Measurements from ENCODE around the gene F13A1.

The F13A1 gene

GRCh38 chr6:6251555-6252280 lies 68.7 kb downstream of the F13A1 start:
- DNase-seq: no peak
- in situ Hi-C loops (cut with MboI; ENCODE audit: low pct_unique_long_range_greater_than_20kb, low sequenced_read_pairs): no loop called here

- no peak for DNase-seq
- in situ Hi-C loops (cut with MboI; ENCODE audit: low pct_unique_long_range_greater_than_20kb, low sequenced_read_pairs): no loop called here
These were observed 71.8 kb downstream of the F13A1 start for GRCh38 chr6:6248651-6249050.

- no peak for DNase-seq
- in situ Hi-C loops (cut with MboI; ENCODE audit: low pct_unique_long_range_greater_than_20kb, low sequenced_read_pairs): no loop called here
These were observed 73.9 kb downstream of the F13A1 start for GRCh38 chr6:6246544-6246943.

GRCh38 chr6:6244624-6245023 lies 75.8 kb downstream of the F13A1 start:
- in situ Hi-C loops (cut with MboI; ENCODE audit: low pct_unique_long_range_greater_than_20kb, low sequenced_read_pairs): no loop called here
- no peak for DNase-seq

DNA sequence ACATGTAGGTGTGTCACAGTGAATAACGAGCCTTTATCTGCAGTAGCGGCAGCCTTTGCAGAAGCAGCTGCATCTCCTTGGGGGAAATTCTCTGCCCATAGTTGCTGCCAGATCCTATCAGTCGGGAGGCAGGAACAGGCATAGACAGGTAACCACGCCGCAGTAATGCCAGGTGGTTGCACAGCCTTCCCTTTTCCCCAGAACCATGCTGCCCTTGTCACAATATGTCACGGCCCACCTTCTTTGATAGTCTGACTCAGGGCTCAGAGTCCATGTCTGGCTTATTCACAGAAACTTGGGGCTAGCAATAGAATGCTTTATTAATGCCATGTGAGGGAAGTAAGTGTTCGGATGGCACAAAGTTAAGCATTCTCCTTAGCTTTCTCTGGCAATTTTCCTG lies 76.6 kb downstream of the F13A1 start:
- in situ Hi-C loops (cut with MboI; ENCODE audit: low pct_unique_long_range_greater_than_20kb, low sequenced_read_pairs): no loop called here
- DNase-seq: no peak

GRCh38 chr6:6239598-6240581 lies 80.6 kb downstream of the F13A1 start:
- DNase-seq: no peak
- in situ Hi-C loops (cut with MboI; ENCODE audit: low pct_unique_long_range_greater_than_20kb, low sequenced_read_pairs): no loop called here

- in situ Hi-C loops (cut with MboI; ENCODE audit: low pct_unique_long_range_greater_than_20kb, low sequenced_read_pairs): no loop called here
- no peak for DNase-seq
These were observed 83.6 kb downstream of the F13A1 start for GRCh38 chr6:6236730-6237469.

DNA sequence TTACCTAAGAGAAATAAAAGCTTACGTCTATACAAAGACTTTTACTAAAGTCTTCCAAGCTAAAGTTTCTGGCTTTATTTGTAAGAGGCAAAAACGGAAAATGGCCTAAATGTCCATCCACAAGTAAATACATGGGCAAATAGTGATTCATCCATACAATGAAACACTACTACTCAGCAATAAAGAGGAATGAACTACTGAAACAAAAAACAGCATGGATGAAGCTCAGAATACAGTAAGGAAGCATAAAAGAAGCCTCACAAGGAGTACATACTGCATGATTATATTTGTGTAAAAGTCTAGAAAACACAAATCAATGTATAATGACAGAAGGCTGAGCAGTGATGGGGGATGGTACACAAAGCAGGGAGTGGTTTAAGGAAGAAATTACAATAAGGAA lies 84.7 kb downstream of the F13A1 start:
- no peak for DNase-seq
- in situ Hi-C loops (cut with MboI; ENCODE audit: low pct_unique_long_range_greater_than_20kb, low sequenced_read_pairs): no loop called here

DNA sequence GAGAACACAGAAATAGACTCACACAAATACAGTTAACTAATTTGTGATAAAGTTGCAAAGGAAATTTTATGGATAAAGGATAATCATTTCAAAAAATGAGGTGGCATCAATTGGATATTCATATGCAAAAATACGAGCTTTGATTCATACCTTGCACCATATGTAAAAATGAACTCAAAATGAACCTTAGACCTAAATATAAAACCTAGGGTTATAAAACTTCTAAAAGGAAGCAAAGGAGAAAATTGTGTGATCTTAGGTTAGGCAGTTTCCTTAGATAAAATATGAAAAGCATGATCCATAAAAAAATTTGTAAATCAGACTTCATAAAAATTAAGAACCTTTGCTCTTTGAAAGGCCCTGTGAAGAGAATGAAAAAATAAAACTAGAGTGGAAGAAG lies 85.5 kb downstream of the F13A1 start:
- no peak for DNase-seq
- in situ Hi-C loops (cut with MboI; ENCODE audit: low pct_unique_long_range_greater_than_20kb, low sequenced_read_pairs): no loop called here

GRCh38 chr6:6230286-6230685 lies 90.2 kb downstream of the F13A1 start:
- in situ Hi-C loops (cut with MboI; ENCODE audit: low pct_unique_long_range_greater_than_20kb, low sequenced_read_pairs): no loop called here
- DNase-seq: peak; percentile 5

- no peak for DNase-seq
- in situ Hi-C loops (cut with MboI; ENCODE audit: low pct_unique_long_range_greater_than_20kb, low sequenced_read_pairs): no loop called here
These were observed 92.6 kb downstream of the F13A1 start for GRCh38 chr6:6227896-6228295.

DNA sequence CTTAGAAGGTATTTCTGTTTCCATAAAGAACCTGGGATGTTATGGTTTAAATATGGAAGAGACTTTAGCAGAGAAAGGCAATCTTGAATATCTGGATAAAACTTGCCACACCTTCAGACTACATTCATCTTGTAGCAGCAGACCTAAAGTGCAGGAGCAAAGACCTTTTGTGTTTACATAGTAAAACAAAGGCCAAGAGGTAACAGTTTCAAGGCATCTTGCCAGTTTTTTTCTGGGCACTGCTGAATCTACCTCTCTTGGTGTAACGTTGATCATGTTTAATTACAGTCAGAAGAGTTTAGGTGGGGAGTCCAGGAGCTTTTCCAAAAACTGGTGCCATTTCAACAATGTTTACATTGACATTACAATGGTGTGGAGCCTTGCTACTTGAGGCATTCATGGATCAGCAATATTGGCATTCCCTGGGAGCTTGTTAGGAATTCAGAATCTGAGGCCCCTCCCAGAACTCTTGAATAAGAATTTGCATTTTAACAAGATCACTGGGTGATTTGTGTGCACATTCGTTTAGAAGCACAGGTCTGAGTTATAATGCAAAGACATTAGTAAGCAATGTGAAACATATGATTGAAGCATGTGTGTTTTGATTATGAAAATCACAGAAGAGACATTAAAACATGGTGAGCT lies 94.5 kb downstream of the F13A1 start:
- DNase-seq: no peak
- in situ Hi-C loops (cut with MboI; ENCODE audit: low pct_unique_long_range_greater_than_20kb, low sequenced_read_pairs): no loop called here

DNA sequence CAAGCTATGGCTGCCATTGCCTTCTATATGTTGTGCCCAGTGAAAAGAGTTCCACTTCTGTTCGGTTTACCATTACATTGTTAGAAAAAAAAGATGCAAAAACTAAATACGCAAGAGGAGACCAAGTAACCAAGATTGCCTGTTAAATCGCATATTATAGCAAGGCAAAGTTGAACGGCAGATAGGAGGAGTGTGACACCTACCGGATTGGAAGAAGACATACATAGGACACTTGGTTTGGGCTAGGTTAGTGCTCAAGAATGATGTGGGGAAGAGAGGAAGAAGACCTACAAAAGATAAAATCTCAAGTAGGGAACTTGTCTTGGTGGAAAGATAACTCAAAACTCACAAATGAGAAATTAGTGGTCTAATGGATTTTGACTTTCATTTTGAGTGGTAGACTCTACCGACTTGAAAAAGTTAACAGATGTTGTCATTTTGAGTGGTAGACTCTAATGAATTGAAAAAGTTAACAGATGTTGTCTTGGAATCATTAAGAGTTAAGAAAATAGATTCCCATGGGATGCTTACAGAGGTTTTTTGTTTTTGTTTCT lies 95.5 kb downstream of the F13A1 start:
- no peak for DNase-seq
- in situ Hi-C loops (cut with MboI; ENCODE audit: low pct_unique_long_range_greater_than_20kb, low sequenced_read_pairs): no loop called here

GRCh38 chr6:6221787-6222535 lies 98.5 kb downstream of the F13A1 start:
- DNase-seq: peak; percentile 48
- in situ Hi-C loops (cut with MboI; ENCODE audit: low pct_unique_long_range_greater_than_20kb, low sequenced_read_pairs): no loop called here

DNA sequence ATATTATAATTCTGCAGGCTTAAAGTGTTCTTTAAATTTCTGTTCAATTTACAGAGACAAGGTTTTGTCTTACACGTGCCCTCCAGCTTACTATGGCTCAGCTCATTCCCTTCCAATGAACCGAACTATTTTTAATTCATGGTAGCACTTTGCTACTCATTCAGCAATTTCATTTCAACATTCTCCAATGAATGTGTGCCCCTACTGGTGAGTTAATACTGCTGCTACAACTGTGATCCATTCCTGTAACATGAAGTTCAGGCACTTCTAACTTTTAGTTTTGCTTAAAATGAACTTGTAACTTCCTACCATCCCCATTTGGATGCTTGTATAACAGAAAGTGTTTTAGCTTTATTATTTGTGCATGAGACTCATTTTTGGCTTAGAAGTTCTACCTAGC lies 99.7 kb downstream of the F13A1 start:
- in situ Hi-C loops (cut with MboI; ENCODE audit: low pct_unique_long_range_greater_than_20kb, low sequenced_read_pairs): no loop called here
- DNase-seq: no peak

- in situ Hi-C loops (cut with MboI; ENCODE audit: low pct_unique_long_range_greater_than_20kb, low sequenced_read_pairs): no loop called here
- no peak for DNase-seq
These were observed 100.7 kb downstream of the F13A1 start for GRCh38 chr6:6219716-6220115.

DNA sequence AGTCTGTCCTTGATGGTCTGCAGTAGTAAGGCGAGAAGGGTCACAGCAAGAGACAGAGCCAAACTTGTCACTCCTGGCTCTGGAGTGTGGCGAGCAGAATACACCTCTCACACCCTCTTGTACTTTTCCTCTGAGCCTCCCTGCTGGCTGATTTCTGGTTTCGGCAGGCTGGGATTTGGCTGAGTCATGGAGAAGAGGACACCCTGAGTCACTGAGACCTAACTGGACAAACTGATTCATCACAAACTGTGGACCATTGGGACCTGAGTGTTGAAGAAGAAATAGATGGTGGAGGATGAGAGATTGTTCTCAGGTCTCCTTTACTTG lies 101.7 kb downstream of the F13A1 start:
- in situ Hi-C loops (cut with MboI; ENCODE audit: low pct_unique_long_range_greater_than_20kb, low sequenced_read_pairs): no loop called here
- DNase-seq: no peak
